ENCODE data around the gene SPEF2.

The SPEF2 gene

GRCh38 chr5:35736280-35736679 lies 118.6 kb downstream of the SPEF2 start:
- DNase-seq = no peak

DNA sequence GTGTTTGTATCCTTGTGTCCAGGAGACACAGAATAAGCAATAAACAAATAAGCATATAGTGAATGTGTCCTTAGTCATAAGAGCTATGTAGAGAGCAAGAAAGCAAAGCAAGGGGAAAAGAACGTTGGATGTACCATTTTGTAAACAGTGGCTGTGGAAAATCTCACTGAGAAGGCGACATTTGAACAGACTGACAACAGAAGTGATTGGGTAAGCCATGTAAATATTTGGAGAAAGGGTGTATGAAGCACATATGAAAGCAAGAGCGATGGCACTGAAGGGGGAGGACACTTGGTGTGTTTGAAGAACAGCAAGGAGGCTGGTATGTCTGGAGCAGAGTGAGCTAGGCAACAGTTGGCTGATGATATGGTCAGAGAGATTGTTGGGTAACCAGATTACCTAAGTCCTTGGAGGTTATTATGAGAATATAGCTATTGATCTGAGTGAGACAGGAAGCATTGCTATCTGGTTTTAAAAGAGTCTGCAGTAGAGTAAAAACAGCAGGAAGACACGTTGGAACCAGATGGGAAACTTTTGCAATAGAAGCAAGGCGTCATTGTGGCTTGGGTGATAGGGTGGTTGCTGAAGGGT lies 123.6 kb downstream of the SPEF2 start:
- DNase-seq = no peak

GRCh38 chr5:35741971-35742370 lies 124.3 kb downstream of the SPEF2 start:
- no peak for DNase-seq

- DNase-seq = no peak
These were observed 126.0 kb downstream of the SPEF2 start for GRCh38 chr5:35743644-35744043.

- no peak for DNase-seq
These were observed 127.5 kb downstream of the SPEF2 start for GRCh38 chr5:35745193-35745592.

GRCh38 chr5:35745660-35746059 lies 128.0 kb downstream of the SPEF2 start:
- no peak for DNase-seq

DNA sequence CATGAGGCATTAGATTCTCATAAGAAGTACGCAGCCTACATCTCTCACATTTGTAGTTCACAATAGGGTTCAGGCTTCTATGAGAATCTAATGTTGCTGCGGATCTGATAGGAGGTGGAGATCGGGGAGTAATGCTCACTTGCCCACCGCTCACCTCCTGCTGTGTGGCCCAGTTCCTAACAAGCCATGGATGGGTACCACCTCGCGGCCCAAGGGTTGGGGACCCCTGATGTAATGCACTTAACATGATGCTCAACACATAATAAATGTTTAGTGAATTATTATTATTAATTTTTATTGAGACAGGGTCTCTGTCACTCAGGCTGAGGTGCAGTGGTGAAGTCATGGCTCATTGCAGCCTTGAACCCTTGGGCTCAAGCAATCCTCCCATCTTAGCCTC lies 134.3 kb downstream of the SPEF2 start:
- DNase-seq = no peak

DNA sequence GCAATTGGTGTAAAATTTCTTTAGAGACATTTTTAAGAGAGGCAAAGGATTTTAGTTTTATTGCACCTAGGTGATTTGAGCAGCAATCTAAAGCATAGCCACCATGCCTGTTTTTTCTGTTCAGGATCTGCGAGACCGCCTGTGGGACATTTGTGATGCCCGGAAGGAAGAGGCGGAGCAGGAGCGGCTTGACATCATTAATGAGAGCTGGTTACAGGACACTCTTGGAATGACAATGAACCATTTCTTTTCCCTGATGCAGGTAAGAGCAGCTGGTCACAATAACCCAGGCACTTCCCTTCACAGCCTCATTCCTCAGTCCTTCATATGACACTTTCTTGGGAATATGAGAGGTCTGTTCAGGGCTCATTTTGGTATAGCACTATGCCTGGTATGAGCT lies 135.8 kb downstream of the SPEF2 start:
- DNase-seq = no peak

- no peak for DNase-seq
These were observed 136.8 kb downstream of the SPEF2 start for GRCh38 chr5:35754481-35754880.

GRCh38 chr5:35755966-35756365 lies 138.3 kb downstream of the SPEF2 start:
- DNase-seq = no peak

- no peak for DNase-seq
These were observed 140.6 kb downstream of the SPEF2 start for GRCh38 chr5:35758151-35758724.

- no peak for DNase-seq
These were observed 143.9 kb downstream of the SPEF2 start for GRCh38 chr5:35761541-35761940.

DNA sequence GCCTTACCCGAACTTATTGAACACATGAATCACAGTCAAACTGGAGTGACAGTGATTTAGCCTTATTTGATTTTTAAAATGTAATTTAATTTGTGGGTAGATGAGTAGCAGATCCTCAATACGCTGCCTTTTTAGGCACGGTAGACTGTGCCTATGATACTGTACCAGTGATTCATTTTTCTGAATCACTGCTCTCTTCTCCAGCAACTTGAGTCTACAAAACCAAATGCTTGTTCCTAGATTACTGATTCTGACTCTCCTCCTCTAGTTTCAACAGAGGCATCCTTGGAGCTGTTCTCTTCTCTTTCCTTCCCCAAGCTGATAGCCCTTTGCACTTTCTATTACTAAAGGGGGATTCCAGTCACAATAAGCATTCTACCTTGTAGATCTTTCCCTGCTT lies 144.7 kb downstream of the SPEF2 start:
- no peak for DNase-seq

- DNase-seq = no peak
These were observed 148.3 kb downstream of the SPEF2 start for GRCh38 chr5:35765921-35766320.

DNA sequence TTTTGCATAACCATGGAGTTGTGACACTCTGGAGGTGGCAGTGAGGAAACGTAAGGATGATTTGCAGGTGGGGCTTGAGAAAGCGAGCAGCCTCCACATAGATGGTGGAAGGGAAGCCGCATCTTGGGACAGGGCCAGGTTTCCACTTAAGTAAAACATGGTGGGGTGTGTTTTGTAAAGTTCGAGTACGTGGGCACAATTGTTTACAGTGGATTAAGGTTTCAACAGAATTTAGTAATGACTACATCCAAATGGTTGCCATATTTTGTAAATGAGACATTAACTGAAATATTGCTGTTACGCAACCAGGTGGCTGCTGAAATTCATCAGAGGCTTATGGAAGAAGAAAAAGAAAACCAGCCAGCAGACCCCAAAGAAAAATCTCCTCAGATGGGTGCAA lies 153.6 kb downstream of the SPEF2 start:
- DNase-seq = no peak

DNA sequence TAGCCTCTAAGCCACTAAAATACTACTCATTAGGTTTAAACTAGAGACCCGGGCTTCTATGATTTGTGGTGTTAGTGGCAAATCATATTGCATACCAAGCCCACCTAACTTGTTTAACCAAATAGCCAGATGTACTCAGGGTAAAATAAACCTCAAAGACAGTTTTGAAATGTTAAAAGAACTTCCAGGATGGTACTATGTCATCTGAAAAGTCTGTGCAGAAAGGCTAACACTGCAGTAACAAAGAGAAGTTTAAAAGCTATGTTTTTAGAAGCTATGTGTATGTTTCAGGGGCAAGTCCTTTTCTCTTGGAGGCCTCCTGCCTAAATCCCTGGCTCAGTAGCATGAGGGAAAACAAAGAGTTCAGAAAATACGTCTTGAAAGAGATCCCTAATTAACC lies 154.2 kb downstream of the SPEF2 start:
- no peak for DNase-seq

GRCh38 chr5:35773967-35774366 lies 156.3 kb downstream of the SPEF2 start:
- no peak for DNase-seq

- no peak for DNase-seq
These were observed 159.1 kb downstream of the SPEF2 start for GRCh38 chr5:35776757-35777156.

DNA sequence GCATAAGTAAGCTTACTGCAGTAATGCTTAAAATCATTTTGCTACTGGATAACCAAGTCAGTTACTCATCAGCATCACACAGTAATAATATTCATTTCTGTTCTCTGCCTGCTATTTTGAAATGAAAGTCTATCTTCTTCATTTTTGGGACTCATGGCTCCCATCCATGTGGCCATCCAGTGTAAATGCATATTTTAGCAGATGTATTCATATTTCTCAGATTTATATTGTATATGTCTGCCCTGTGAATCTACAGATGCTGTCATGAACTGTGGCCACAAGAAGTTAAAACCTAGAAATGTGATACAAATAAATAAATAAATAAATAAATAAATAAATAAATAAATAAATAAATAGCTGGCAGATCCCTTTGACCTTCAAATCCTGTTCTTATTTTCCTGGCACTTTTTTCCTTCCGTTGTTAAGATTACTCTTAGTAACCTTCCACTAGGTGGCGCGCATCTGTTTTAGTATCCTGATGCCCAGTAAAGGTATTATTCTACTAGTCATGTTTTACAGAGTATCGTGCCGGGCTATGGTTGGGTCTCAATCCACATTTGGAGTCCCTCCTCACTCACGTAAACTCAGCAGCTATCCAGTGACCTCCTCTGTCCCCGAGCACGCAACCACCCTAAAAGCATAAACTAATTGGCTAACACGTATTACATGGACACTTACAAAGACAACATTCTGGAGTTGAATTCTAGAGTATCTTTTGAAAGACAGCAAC lies 159.9 kb downstream of the SPEF2 start:
- DNase-seq = peak in 7 of 14 donors; percentile 3 to 32 (median 14)

GRCh38 chr5:35778259-35778769 lies 160.7 kb downstream of the SPEF2 start:
- no peak for DNase-seq

- no peak for DNase-seq
These were observed 162.6 kb downstream of the SPEF2 start for GRCh38 chr5:35780236-35780635.

DNA sequence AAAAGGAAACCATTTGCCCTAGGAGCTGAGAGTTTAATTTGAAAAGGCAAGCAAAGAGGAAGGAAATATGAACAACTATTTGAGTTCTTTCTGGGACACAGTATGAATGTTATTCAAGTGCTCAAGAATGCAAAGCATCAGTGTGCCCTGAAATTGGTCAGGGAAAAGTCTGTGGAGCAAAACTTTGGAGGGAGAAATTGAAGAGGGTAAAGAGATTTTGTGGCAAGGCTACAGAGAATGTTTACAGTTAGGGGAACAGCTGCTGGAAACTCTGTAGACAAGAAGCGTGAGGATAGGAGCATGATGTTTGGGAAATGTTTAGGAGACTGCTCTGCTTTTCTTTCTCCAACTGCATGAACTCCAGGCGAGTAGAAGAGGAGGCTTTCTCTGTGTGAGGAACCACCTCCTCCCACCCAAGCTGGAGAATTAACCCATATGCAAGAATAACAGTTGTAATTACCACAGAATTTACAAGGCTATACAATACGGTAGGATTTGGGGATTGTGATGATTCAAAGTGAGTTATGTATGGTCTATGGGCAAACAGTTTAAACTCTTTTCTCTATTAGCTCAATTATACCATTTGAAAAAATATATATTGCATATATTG lies 163.6 kb downstream of the SPEF2 start:
- DNase-seq = no peak

DNA sequence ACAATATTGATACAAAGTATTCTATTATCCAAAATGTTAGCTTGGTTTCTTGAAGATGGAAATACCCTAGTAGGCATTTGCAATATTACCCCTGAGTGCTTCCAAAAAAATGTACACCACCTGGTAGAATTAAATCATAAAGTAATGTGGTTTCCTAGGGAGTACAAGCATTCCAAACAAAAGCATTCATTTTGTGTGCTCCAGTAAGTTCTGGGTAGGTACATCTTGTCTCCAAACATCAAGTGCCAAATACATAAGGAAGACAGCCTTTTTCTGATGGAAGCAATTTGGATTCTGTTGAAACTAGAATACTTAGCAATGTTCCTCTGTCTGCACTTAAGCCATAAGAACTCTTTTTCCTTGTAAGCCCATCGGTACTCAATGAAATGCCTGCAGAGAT lies 165.9 kb downstream of the SPEF2 start:
- DNase-seq = no peak
